Ascending aorta (tissue), 2 donors: Measurements from ENCODE around the gene MRPS11. TPM values are rescaled to one million over a fixed set of nuclear protein-coding genes. Genes with fewer than 3 reads are reported as not detected.

Source experiments
- DNase-seq, 2 donors: peaks; one replicate each; pipeline ENCODE4 v3.0.0-alpha.2; 2019; ENCODE audit warnings: low spot score in 2 of 2
- H3K27ac ChIP-seq, 2 donors: fragments of 200-600 bp; sonication (generic); one replicate each; pipeline ENCODE4 v1.5.1; 2016 to 2017; ENCODE audit warnings: mild to moderate bottlenecking in 1 of 2
- H3K27me3 ChIP-seq: fragments of 200-600 bp; sonication (generic); one replicate; pipeline ENCODE4 v1.5.1; 2017
- H3K36me3 ChIP-seq, 2 donors: fragments of 200-600 bp; sonication (generic); one replicate each; pipeline ENCODE4 v1.5.1; 2016
- H3K4me1 ChIP-seq, 2 donors: fragments of 200-600 bp; sonication (generic); one replicate each; pipeline ENCODE4 v1.5.1; 2016 to 2017; ENCODE audit warnings: mild to moderate bottlenecking in 1 of 2
- H3K4me3 ChIP-seq, 2 donors: fragments of 200-600 bp; sonication (generic); one replicate each; pipeline ENCODE4 v1.5.1; 2016 to 2017; ENCODE audit warnings: mild to moderate bottlenecking in 1 of 2
- H3K9me3 ChIP-seq, 2 donors: fragments of 200-600 bp; sonication (generic); one replicate each; pipeline ENCODE4 v1.5.1; 2016
- intact Hi-C: fragments of 100-400 bp; cut with DNase I; formaldehyde crosslinking; loops from one replicate; pipeline ENCODE4 v1.15.1; 2023
- total RNA-seq: library from RNA; depleted of rRNA; stranded (reverse); fragments of >200 nt; gene quantifications from one replicate; pipeline ENCODE4 v1.1.0, GENCODE V29; 2016
- TF ChIP-seq, protein P1 (sequence below), 3 experiments: fragments of 200-600 bp in 2 of 3; fragments of 450-650 bp in 1 of 3; sonication (generic) in 2 of 3; IDR thresholded peaks; one replicate each; pipeline ENCODE4 v1.5.1; 2016 to 2019; ENCODE audit warnings: antibody characterized with exemption in 3 of 3, mild to moderate bottlenecking in 1 of 3, moderate library complexity in 1 of 3

The MRPS11 gene
- total RNA-seq, 1 donor from 2014 or later: 29.4 TPM

- DNase-seq: no peak
- TF ChIP-seq, protein P1, sequence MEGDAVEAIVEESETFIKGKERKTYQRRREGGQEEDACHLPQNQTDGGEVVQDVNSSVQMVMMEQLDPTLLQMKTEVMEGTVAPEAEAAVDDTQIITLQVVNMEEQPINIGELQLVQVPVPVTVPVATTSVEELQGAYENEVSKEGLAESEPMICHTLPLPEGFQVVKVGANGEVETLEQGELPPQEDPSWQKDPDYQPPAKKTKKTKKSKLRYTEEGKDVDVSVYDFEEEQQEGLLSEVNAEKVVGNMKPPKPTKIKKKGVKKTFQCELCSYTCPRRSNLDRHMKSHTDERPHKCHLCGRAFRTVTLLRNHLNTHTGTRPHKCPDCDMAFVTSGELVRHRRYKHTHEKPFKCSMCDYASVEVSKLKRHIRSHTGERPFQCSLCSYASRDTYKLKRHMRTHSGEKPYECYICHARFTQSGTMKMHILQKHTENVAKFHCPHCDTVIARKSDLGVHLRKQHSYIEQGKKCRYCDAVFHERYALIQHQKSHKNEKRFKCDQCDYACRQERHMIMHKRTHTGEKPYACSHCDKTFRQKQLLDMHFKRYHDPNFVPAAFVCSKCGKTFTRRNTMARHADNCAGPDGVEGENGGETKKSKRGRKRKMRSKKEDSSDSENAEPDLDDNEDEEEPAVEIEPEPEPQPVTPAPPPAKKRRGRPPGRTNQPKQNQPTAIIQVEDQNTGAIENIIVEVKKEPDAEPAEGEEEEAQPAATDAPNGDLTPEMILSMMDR (IDR thresholded peaks at IDR 0.05): no peak
- no peaks in the 10 kb centered on the region for H3K9me3 ChIP-seq
- H3K4me1 ChIP-seq: no peaks in the 10 kb centered on the region
- H3K4me3 ChIP-seq: no peak overlapping the region
- intact Hi-C loops: no loop called here
- no peak overlapping the region for H3K27ac ChIP-seq
- H3K36me3 ChIP-seq: peaks cover 25 to 29% of the 10 kb centered on the region in 2 donors
- no peaks in the 10 kb centered on the region for H3K27me3 ChIP-seq
Measured at GRCh38 chr15:88479169-88479568, 11.7 kb downstream of the MRPS11 start.

- H3K9me3 ChIP-seq: no peaks in the 10 kb centered on the region
- intact Hi-C loops: no loop called here
- H3K4me3 ChIP-seq: no peak overlapping the region
- no peaks in the 10 kb centered on the region for H3K4me1 ChIP-seq
- no peaks in the 10 kb centered on the region for H3K27me3 ChIP-seq
- TF ChIP-seq, protein P1 (IDR thresholded peaks at IDR 0.05): no peak
- no peak for DNase-seq
- H3K27ac ChIP-seq: no peak overlapping the region
- peaks cover 12 to 14% of the 10 kb centered on the region in 2 donors for H3K36me3 ChIP-seq
Measured at GRCh38 chr15:88480981-88481380, 13.5 kb downstream of the MRPS11 start.

GRCh38 chr15:88482263-88482662 lies 14.8 kb downstream of the MRPS11 start:
- Histone ChIP-seq H3K4me3 (no peak overlapping the region), H3K27me3 (no peaks in the 10 kb centered on the region), H3K9me3 (no peaks in the 10 kb centered on the region), H3K27ac (no peak overlapping the region), H3K4me1 (no peaks in the 10 kb centered on the region), H3K36me3 (peaks cover 8 to 11% of the 10 kb centered on the region in 2 donors)
- intact Hi-C loops: no loop called here
- DNase-seq: no peak
- TF ChIP-seq, protein P1 (IDR thresholded peaks at IDR 0.05): no peak

DNA sequence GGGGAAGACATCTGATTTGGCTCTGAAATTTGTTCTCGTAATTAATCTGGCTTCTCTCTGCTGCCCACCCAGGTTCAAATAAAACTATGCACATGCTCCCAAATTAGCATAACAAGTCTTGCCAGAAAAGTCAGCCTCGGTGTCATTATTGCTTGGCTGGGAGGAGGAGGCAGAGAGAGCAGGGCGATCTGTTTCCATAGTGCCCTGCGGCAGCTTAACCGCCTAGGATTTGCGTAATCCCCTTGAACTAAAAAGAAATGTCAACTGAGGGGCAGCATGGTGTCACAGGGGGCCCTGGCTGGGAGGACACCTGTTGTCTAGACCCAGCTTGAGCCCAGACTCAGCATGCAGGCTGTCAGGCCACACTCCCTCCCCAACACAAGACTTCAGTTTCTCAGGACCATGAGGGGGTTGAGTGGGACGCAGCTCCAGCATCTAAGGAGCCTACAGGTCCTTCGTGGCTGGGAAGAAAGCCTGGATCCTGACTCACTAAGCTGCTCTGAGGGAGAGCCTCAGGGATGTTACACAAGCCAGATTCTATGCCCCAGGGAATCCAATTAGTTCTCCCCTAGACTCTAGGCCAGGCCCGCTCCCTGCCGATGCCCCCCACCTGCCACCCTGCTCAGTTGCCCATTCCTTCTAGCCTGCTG lies 17.3 kb downstream of the MRPS11 start:
- Histone ChIP-seq H3K27ac (no peak overlapping the region), H3K36me3 (no peaks in the 10 kb centered on the region), H3K27me3 (no peaks in the 10 kb centered on the region), H3K4me3 (no peak overlapping the region), H3K9me3 (no peaks in the 10 kb centered on the region), H3K4me1 (no peaks in the 10 kb centered on the region)
- no peak for DNase-seq
- TF ChIP-seq, protein P1 (IDR thresholded peaks at IDR 0.05): no peak
- intact Hi-C loops: no loop called here

DNA sequence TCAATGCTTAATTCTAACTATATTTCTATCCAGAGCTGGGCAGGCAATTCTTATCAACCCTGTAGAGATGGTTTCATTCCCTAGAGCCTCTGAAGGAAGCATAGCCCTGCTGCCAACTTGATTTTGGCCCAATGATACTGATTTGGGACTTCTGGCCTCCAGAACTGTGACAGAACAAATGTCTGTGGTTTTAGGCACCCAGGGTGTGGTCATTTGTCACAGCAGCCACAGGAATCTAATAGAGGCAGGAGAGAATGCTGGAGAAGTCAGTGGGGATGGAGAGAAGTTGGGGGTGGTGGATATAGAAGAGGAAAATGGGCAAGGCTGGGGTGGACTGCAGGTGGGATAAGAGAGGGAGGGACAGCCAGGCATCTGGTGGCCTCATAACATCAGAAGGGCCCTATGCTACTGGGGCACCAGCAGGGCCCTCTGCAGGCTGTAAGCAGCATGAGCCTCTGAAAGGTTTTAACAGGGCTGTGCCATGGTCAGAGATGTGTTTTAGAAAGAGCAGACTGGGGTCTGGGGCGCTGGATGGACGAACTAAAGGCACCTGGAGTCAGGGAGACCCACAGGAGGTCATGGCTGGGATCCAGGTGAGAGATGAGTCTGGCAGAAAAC lies 19.8 kb downstream of the MRPS11 start:
- Histone ChIP-seq H3K36me3 (no peaks in the 10 kb centered on the region), H3K27me3 (no peaks in the 10 kb centered on the region), H3K4me3 (no peak overlapping the region), H3K27ac (no peak overlapping the region), H3K4me1 (no peaks in the 10 kb centered on the region), H3K9me3 (no peaks in the 10 kb centered on the region)
- DNase-seq: no peak
- intact Hi-C loops: no loop called here
- TF ChIP-seq, protein P1 (IDR thresholded peaks at IDR 0.05): no peak
